ENCODE results near the gene DNAL4. TPM values are rescaled to one million over a fixed set of nuclear protein-coding genes. Genes with fewer than 3 reads are reported as not detected.

The DNAL4 gene
- total and polyA plus RNA-seq, 2 experiments from 2014 or later = 39.7 to 42.3 TPM

DNA sequence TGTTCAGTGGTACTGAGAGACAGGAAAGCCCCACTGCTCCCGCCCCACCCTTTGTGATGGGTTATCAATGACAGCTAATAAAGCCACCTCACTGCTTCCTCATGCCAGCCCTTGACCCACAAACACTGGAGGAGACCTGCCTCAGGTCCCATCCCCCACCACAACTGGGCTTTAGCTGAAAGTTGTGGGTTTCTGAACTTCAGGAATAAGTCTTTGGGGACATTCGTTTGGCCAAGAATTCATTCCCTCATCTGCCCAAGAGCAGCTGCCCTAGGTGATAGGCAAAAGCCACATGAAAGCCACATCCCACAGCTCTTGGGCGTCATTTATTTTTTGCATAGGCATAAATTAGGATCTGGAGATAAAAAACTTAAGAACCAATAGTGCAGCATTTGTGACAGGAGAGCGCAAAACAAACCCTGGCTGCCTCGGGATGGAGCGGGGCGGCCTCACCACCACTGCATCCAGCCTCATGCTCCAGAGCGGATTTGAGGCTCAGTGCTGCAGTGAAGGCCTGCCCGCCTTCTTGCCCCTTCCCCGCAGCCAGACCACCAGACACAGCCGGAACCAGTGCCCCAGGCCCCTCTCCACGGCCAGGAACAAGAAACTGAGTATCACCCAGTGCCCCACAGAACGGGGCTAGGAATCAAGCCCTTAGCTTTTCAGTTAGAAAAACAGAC, 59.4 kb downstream of the DNAL4 start:
- H3K4me3 ChIP-seq = no peak overlapping the region
- H3K9me3 ChIP-seq (ENCODE audit: low read depth) = no peaks in the 10 kb centered on the region
- no peaks in the 10 kb centered on the region for H3K4me1 ChIP-seq (ENCODE audit: low read depth)
- H3K36me3 ChIP-seq = peaks cover 28% of the 10 kb centered on the region
- DNase-seq (ENCODE audit: low read depth in 1 of 2, low spot score in 1 of 2) = no peak
- peak overlapping the region; percentile 51 for H3K27ac ChIP-seq
- no peaks in the 10 kb centered on the region for H3K27me3 ChIP-seq
- no peak for TF ChIP-seq CTCF (IDR thresholded peaks at IDR 0.05; ENCODE audit: low read depth, low read length)

- H3K4me1 ChIP-seq (ENCODE audit: low read depth) = no peaks in the 10 kb centered on the region
- H3K36me3 ChIP-seq = peaks cover 29% of the 10 kb centered on the region
- peak overlapping the region; percentile 51 for H3K27ac ChIP-seq
- H3K4me3 ChIP-seq = no peak overlapping the region
- no peak for TF ChIP-seq CTCF (IDR thresholded peaks at IDR 0.05; ENCODE audit: low read depth, low read length)
- peak in 1 of 2 donors; percentile 14 for DNase-seq (ENCODE audit: low read depth in 1 of 2, low spot score in 1 of 2)
- H3K9me3 ChIP-seq (ENCODE audit: low read depth) = no peaks in the 10 kb centered on the region
- no peaks in the 10 kb centered on the region for H3K27me3 ChIP-seq
Observed at GRCh38 chr22:38733724-38734381, 60.1 kb downstream of the DNAL4 start.

GRCh38 chr22:38733329-38733723, 60.6 kb downstream of the DNAL4 start:
- Histone ChIP-seq H3K4me1 (ENCODE audit: low read depth) (no peaks in the 10 kb centered on the region), H3K9me3 (ENCODE audit: low read depth) (no peaks in the 10 kb centered on the region), H3K27me3 (no peaks in the 10 kb centered on the region), H3K27ac (no peak overlapping the region), H3K4me3 (no peak overlapping the region), H3K36me3 (peaks cover 32% of the 10 kb centered on the region)
- peak; percentile 27 to 52 for DNase-seq (ENCODE audit: low read depth in 1 of 2, low spot score in 1 of 2)
- TF ChIP-seq CTCF (IDR thresholded peaks at IDR 0.05; ENCODE audit: low read depth, low read length) = peak; percentile 66

- Histone ChIP-seq H3K27me3 (no peaks in the 10 kb centered on the region), H3K27ac (no peak overlapping the region), H3K4me1 (ENCODE audit: low read depth) (no peaks in the 10 kb centered on the region), H3K36me3 (peaks cover 34% of the 10 kb centered on the region), H3K9me3 (ENCODE audit: low read depth) (no peaks in the 10 kb centered on the region), H3K4me3 (no peak overlapping the region)
- DNase-seq (ENCODE audit: low read depth in 1 of 2, low spot score in 1 of 2) = no peak
- no peak for TF ChIP-seq CTCF (IDR thresholded peaks at IDR 0.05; ENCODE audit: low read depth, low read length)
Observed at GRCh38 chr22:38732251-38732815, 61.6 kb downstream of the DNAL4 start.

DNA sequence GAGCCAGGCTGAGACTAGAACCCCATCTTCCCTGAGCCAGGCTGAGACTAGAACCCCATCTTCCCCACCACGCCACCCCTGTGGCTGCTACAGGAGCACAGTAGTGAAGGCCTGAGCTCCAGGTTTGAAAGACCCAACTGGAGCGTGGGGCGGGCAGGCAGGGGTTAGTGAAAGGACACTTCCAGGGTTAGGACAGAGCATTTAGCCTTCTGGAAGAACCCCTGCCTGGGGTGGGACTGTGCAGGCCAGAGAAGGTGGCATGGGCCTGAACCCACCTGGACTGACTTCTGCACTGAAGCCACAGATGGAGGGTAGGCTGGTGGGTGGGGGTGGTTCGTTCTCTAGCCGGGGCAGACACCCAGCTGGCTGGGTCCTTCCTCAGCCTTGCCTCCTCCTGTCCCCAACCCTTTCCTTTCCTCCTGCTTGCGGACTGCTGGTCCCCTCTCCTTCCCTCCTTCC, 62.2 kb downstream of the DNAL4 start:
- no peak for TF ChIP-seq CTCF (IDR thresholded peaks at IDR 0.05; ENCODE audit: low read depth, low read length)
- H3K4me3 ChIP-seq = no peak overlapping the region
- DNase-seq (ENCODE audit: low read depth in 1 of 2, low spot score in 1 of 2) = no peak
- no peaks in the 10 kb centered on the region for H3K4me1 ChIP-seq (ENCODE audit: low read depth)
- peaks cover 37% of the 10 kb centered on the region for H3K36me3 ChIP-seq
- H3K27me3 ChIP-seq = no peaks in the 10 kb centered on the region
- no peak overlapping the region for H3K27ac ChIP-seq
- no peaks in the 10 kb centered on the region for H3K9me3 ChIP-seq (ENCODE audit: low read depth)
